GM12892 (cell line): ENCODE data around the gene EDN2.

Source experiments
- DNase-seq: peaks from one replicate; pipeline ENCODE4 v3.0.0; 2011; ENCODE audit not compliant: insufficient read length
- FAIRE-seq: peaks from 2 replicates; lab custom pipeline; 2011; peaks lifted over from hg19 to GRCh38; lab: Jason Lieb, UNC
- POLR2A ChIP-seq: IDR thresholded peaks from 2 replicates; pipeline ENCODE4 v1.6.1; 2011; ENCODE audit warnings: low read depth, low read length, control low read depth
- POLR2AphosphoS5 ChIP-seq: IDR thresholded peaks from 2 replicates; pipeline ENCODE4 v1.6.1; 2011; ENCODE audit warnings: low read depth, low read length, control low read depth
- TAF1 ChIP-seq: IDR thresholded peaks from 2 replicates; pipeline ENCODE4 v1.6.1; 2011; ENCODE audit warnings: low read depth, mild to moderate bottlenecking, control low read depth, low read length, borderline replicate concordance

EDN2 gene

GRCh38 chr1:41446851-41447610 is 37.5 kb downstream of the EDN2 start:
- FAIRE-seq = no peak
- DNase-seq = no peak
- TF ChIP-seq TAF1 (no peak), POLR2AphosphoS5 (no peak), POLR2A (no peak)

GRCh38 chr1:41444785-41445184 is 39.7 kb downstream of the EDN2 start:
- FAIRE-seq (no peak), DNase-seq (no peak)
- TF ChIP-seq TAF1 (no peak), POLR2A (no peak), POLR2AphosphoS5 (no peak)

- TF ChIP-seq POLR2A (no peak), POLR2AphosphoS5 (no peak), TAF1 (no peak)
- DNase-seq = no peak
Observed at GRCh38 chr1:41444246-41444645, 40.2 kb downstream of the EDN2 start.

GRCh38 chr1:41442697-41443251 is 41.7 kb downstream of the EDN2 start:
- TF ChIP-seq POLR2A (no peak), TAF1 (no peak), POLR2AphosphoS5 (no peak)
- DNase-seq (no peak), FAIRE-seq (no peak)

More at GRCh38 chr1:41444246-41444645, 40.2 kb downstream of the EDN2 start:
- FAIRE-seq = no peak

GRCh38 chr1:41440321-41441085 is 44.0 kb downstream of the EDN2 start:
- DNase-seq (no peak), FAIRE-seq (no peak)
- no peak for TF ChIP-seq POLR2AphosphoS5
- no peak for TF ChIP-seq TAF1
- TF ChIP-seq POLR2A = no peak

GRCh38 chr1:41439234-41439633 is 45.2 kb downstream of the EDN2 start:
- TF ChIP-seq TAF1 = no peak
- TF ChIP-seq POLR2A = no peak
- TF ChIP-seq POLR2AphosphoS5 = no peak
- no peak for DNase-seq
- FAIRE-seq = no peak

- no peak for TF ChIP-seq TAF1
- TF ChIP-seq POLR2A = no peak
- TF ChIP-seq POLR2AphosphoS5 = no peak
- DNase-seq (no peak), FAIRE-seq (no peak)
Observed at GRCh38 chr1:41438711-41439110, 45.8 kb downstream of the EDN2 start.

- FAIRE-seq (no peak), DNase-seq (no peak)
- TF ChIP-seq TAF1 (no peak), POLR2AphosphoS5 (no peak), POLR2A (no peak)
Observed at GRCh38 chr1:41437011-41437355, 47.5 kb downstream of the EDN2 start.

- FAIRE-seq (no peak), DNase-seq (no peak)
- TF ChIP-seq POLR2AphosphoS5 (no peak), TAF1 (no peak), POLR2A (no peak)
Observed at GRCh38 chr1:41436281-41437010, 48.0 kb downstream of the EDN2 start.

- no peak for DNase-seq
- TF ChIP-seq TAF1 (no peak), POLR2AphosphoS5 (no peak), POLR2A (no peak)
- FAIRE-seq = no peak
Observed at GRCh38 chr1:41435570-41436178, 48.8 kb downstream of the EDN2 start.
